Stimulated activated CD4-positive, alpha-beta T cell treated with anti-CD3 and anti-CD28 coated beads, Interleukin-15, amount 100 ng/mL, for 24 hours (primary cell): ENCODE measurements around the gene PRDM16.

Experiments used
- DNase-seq: peaks from one replicate; pipeline ENCODE4 v3.0.0-alpha.2; 2020

Gene PRDM16

DNA sequence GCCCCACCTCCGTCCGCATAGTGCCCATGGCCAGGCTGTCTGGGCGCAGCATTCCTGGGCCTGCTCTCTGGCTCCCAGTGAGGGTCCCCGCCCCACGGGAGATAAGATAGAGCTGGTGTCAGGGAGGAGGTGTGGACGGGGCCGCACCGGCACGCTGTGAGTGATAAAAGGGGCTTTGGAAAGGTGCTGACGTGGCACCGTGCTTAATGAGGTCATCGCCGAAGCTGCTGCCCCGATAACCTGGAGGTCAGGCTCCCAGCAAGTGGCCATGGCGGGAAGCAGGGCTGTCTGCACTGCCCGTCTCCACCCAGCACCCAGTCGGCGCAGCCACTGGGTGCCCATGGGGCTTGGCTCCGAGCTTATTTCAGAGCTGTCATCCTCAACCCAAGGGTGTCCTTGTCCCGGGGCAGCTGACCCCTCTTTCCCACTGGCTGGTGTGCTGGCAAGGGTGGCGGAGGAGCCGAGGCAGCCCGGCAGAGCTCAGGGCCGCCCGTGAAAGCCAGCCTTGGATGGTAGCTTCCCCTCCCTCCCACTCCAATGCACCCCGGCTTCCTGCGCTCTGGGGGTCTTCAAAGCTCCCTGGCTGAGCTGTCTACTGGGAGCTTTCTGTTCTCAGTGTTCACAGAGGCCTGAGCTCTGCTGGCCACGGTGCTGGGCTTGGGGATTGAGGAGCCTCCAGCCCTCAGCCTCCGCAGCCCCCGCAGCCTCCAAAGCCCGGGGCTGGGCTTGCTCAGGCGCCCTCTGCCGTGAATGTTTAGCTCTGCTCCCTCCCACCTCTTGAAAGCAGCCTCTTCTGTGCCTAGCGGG, 280.4 kb downstream of the PRDM16 start:
- no peak for DNase-seq

DNA sequence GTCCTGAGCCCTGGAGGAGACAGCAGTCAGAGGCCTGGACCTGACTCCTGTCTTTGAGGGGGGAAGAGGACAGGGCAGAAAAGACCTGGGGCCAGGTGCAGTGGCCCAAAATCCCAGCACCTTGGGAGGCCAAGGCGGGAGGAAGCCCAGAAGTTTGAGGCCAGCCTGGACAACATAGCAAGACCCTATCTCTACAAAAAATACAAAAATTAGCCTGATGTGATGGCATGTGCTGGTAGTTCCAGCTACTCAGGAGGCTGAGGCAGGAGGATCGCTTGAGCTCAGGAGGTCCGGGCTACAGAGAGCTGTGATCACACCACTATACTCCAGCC, 280.9 kb downstream of the PRDM16 start:
- DNase-seq = no peak

DNA sequence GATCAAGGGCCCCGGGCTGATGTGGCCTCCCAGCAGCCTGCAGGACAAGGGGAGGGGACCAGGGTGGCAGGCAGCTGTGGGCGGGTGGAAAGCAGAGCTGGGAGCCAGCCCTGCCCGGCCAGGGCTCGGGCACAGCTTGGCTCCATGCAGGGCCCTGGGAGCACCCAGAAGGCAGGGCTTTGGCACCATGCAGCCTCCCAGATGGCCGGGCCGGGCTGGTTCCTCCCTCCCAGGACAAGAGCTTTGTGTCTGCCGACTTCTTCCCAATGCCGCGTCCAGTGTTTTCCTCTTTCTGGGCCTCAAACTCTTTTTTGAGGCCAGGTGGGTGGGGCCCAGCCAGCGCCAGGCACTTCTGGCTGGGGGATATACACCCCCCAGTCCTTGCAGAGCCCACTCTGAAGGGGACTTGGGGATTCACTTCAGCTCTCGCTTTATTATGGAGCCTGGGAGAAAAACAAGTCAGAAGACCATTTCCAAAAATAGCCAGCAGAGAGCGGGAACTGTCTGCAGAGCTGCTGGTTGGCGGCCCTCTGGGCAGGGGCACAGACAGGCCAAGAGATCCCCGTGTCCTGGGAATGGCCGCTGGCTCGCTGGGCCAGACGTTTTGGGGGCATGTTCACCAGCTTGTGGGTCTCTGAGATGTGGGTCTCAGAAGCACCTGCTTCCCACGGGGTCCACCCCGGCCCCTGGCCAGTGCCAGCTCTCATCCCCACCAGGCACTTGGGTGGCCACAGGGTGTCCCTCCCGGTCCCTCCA, 281.7 kb downstream of the PRDM16 start:
- no peak for DNase-seq

DNA sequence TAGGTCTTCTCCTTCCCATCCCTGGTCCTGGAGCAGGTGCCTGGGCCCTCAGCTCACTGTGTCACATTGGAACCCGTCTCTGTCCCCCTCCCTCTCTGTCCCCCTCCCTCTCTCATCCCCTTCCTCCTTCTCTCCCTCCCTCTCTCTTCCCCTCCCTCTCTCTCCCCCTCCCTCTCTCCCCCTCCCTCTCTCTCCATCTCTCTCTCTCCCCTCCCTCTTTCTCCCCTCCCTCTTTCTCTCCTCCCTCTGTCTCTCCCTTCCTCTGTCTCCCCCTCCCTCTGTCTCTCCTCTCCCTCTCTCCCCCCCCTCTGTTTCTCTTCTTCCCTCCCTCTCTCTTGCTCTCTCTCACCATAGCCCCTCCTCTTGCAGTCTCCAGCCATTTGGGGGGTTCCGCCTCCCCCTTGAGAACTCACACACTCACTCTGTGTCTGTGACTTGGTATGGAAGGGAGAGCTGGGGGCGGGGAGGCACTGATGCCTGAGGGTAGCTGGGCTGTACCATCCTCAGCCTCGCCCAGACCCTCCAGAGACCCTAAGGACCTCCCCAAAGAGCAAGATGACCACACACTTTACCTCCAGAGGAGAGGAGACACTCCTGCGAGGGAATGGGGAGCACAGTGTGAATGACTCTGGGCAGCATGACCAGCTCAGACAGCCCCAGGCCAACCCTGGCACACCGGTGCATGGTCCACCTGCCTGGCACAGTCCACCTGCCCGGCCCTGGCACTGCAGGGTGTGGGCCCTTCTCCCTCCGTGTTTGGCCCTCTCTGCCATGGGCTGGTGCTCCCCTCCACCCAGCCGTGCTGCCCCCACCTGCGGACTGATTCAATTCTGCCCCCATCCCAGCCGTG, 282.7 kb downstream of the PRDM16 start:
- no peak for DNase-seq

DNA sequence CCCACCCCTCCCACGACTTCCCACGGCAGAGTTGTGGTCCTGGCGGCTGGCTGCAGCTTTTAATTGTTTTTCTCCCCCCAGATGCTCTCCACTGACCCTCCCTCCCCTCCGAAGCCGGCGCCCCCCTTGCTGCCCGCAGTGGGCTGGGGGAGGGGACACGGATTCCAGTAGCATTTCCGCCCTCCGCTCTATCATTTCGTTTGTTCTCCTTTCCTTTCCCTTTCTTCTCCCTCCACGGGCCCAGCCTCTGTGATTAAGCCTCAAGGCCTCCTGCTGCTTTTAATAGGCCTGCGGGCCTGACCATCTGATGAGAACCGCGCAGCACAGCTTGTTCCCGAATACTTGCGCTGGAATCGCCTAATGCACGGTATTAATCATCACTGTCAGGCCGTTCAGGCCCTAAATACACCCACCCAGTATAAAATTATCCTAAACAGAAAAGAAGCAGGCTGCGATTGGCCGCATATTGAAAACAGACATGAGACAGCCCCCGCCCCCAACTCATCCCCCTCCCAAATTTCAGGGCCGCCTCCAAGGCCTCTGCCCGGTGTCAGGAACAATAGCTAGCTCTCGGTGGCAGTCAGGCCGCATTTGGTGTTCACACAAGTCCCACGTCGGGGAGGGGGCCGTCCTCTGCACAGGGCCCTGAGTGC, 283.4 kb downstream of the PRDM16 start:
- no peak for DNase-seq

DNA sequence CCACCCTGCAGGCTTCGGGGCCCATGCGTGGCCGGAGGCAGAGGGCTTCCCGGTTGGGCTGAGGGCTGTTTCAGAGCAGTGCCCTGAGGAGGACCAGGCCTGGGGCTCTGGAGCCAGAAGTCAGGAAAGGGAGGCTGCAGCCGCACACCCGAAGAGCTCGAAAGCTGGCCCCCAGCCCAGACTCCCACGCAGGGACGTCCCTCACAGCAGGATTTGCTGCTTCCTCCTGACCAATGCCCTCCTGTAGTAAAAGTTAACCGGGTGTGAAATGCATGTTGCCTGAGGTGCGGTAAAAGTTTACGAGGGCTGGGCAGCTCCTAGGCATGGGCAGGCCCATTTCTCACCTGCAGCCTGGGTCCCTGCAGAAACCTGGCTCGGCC, 283.9 kb downstream of the PRDM16 start:
- DNase-seq = no peak

DNA sequence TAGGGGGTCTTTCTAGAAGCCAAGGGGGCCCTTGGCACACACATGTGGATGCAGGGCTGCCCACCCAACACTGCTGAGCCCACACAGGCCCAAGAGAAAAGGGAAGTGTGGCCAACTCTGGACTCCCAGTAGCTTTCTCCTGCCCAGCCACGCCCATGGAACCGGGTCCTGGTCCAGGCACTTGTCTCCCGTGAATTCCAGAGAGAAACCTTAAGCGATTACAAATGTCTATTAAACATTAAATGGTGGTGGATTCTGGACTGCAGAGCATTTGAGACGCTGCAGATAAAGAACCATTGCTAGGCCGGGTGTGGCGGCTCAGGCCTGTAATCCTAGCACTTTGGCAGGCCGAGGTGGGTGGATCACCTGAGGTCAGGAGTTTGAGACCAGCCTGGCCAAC, 284.9 kb downstream of the PRDM16 start:
- no peak for DNase-seq

DNA sequence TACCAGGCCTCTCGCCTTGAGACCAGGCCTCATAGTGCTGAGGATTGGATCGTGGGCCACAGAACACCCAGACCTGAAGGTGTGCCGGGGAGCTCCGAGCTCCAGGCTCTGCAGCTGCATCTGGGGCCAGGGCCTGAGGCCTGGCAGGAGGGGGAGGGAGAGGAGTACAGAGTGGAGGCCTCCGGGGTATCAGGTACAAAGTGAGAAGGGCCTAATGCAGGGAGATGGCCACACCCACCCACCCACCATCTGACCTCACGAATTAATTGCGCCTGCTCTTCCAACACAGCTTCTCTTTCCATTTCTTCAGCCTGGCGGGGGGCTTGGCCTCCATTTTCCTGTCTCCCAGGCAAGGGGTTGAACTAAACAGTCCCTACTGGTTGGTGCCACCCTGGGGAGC, 286.1 kb downstream of the PRDM16 start:
- no peak for DNase-seq

DNA sequence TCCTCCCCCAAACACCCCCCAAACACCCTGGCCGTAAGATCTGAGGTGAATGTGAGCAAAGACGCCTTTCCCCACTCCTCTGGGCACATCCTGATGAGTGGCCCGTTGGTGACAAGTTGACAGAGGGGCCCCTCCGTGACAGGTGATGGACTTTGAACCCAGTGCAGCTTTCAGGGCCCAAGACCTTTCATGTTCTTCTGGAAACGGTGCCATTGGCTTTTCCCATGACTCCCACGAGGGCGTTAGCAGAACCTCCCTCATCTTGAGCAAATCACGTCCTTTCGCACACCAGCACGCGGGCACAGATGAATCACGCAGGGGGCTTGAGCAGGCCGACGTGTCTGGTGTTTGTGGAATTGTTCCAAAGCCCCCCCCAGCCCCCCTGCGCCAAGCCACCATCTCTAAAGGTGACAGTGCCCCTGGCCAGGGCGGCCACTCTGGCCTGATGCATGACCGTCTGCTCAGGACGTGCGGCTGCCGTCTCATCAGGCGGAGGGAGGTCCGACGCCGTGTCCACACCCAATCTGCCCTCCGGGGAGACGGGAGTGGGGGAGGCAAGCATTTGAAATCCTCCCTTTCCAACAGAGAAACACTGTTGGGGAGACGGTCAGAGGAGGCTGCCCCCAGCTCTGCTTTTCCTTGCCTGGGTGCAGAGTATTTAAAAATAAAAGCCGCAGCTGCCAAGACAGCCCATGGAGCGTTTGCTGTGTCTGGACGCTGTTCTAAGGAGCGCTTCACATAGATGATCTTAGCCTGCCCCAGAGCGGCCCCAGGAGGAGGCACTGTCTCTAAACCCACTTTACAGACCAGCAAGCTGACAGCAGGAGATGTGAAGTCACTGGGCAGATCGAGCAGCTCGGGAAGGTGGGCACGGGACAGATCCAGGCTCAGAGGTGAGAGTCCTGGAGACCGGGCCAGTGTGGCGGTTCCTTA, 287.2 kb downstream of the PRDM16 start:
- DNase-seq = no peak

DNA sequence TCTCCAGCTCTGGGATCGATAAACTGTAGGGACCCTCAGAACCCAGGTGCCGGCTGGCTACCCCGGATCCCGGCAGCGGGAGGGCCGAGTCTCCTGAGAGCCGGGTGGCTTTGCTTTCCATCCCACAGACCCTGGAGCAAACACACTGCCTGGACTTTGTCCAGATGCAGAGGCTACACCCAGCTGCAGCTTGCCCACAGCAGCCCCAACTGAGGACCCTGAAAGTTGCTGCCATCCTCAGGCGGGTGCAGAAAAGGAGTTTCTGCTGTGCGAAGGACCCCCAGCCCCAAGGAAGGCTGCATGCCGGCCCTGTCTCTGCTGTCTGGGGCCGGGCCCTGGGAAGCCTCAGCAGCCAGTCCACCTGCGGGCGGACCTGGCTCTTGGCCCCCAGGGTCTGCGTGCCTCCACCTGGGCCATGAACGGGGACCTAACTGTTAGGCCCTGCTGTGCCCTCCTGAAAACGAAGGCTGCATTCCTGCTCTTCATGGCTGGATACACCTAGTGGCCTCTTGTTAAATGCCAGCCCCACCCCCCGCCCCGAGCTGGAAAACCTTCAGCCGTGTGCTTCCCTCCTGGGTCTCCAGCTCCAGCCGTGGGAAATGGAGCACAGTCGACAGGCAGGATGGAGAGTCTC, 287.9 kb downstream of the PRDM16 start:
- no peak for DNase-seq

DNA sequence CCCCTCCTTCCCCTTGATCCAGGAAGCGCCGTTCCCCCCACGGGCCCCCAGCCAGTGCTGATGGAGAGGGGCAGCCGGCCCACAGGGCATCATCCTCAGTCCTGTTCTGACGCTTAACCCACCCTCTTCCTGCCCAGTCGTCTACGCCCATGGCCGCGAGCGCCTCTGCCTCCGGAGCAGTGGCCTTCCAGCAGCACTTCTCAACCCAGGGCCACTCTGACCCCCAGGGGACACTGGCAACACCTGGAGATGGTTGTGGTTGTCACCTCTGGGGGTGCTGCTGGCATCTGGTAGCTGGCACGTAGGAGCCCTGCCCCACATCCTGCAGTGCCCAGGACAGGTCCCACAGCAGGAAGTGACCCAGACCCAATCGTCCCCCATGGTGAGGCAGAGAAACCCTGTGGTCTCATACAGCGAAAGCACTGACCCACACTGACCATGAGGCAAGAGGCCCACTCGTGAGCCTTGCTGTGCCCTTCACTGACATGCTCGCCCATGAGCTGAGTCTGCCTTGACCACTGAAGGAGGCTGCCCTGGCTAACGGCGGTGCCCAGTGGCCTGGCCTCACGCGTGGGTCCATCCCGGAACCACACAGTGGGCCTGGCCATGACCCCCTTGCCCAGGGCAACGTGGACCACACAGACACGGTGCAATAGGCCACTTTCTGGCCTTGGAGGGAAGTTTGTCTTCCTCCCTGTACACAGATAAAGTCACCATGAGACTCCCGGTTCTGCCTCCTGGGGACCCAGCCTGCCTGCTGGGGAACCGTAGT, 288.7 kb downstream of the PRDM16 start:
- DNase-seq = no peak

DNA sequence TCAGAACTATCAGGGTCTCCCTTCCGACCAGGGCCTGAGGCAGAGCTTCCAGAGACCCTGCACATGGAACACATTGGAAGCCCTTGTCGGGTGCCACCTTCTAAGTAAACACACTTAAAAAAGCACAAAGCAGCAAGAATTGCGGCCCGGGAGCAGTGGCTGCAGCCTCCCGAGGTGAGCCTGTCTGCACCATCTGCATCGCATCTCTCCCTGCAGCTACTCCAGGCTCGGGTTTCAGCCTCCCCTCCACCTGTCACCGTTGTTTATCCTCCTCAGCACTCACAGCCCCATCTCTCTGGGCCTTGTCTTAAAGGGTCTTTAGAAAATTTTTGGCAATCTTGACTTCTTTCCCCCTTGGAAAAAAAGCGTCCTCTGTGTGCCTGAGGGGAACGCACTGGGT, 290.3 kb downstream of the PRDM16 start:
- DNase-seq = no peak

DNA sequence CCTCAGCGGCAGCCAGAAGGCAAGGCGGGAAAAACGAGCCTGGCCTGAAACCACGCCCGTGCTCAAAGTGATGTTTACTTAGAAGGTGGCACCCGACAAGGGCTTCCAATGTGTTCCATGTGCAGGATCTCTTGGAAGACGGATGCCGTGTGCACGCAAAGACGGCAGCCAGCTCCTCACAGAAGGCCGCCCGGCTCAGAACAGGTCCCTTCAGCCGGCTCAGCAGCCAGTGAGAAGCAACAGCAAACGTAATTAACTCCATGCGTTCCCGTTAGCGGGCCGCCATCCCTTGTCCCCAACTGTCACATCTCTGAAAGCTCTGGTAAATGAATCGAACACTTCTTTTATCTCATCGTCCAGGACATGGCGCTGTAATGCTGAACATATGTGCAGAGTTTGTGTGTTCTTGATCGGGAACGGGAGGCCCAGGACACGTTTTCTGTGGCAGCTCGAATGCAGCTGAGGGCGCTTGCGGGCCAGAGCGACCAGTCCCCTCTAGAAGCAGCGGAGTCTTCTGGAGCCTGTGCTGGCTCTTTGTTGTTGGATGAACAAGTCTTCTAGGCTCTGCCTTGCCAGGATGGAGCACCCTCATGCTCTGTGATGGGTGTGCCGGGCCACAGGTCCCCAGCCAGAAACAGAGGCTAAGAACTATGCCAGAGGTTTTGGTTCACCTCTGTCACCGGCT, 290.9 kb downstream of the PRDM16 start:
- DNase-seq = no peak

DNA sequence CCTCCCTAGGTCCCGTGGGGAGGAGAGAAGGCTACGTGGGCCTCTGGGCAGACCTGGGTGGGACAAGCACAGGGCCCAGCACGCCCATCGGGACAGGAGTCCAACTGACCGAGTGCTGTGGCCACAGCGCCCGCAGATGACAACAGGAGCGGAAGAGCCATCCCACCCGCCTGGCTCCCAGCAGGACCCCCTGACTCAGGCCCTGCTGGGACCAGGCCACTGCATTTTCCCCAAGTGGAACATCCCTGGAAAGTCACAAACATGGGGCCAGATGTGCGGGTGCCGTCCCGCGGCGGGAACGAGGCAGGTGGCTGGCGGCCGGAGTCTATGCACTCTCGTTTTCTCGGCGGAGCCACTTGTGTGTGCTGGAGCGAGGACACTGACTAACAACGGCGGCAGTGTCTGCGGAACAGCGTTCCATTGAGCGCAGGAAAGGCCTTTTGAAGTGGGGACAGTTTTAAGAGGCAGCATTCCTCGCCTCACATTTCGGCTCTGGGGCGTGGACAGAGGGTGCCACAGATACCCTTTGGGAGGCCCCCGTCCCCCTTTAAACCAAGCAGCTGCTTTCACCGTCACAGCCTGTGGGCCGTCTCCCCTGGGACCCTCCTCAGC, 291.7 kb downstream of the PRDM16 start:
- no peak for DNase-seq

DNA sequence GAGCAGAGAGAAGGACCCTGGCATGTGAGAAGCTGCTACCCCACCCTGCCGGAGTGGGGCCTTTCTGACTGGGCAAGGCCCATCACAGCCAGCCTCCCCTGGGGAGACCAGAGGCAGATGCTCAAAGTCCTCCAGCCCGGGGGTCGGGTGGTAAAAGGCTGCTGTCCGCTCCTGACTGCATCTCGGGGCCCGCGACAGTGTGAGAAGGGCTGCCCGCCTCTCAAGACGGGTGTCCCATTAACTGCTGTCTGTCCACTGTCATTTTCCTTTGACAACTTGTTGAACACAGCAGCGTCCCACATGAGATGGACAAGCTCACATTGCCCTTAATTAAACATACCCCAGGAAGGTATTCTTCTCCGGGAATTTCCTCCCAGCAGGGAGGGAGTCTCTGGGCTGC, 294.0 kb downstream of the PRDM16 start:
- DNase-seq = no peak

DNA sequence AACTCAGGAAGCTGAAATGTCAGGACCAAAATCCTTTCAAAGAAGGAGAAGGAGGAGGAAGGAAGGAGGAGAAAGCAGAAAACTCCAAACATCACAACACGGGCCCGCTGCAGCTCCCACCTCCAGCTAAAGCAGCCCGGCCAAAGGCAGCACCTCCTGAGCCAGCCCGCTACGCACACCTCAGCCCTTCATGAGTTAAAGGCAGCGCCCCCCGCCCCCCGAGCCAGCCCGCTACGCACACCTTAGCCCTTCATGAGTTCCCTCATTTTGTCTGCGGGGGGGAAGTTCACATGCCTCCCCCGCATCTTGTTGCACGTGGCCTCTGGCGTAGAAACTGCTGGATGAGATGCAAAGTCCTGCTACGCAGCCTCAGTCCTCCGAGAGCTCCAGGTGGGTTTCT, 294.8 kb downstream of the PRDM16 start:
- no peak for DNase-seq

DNA sequence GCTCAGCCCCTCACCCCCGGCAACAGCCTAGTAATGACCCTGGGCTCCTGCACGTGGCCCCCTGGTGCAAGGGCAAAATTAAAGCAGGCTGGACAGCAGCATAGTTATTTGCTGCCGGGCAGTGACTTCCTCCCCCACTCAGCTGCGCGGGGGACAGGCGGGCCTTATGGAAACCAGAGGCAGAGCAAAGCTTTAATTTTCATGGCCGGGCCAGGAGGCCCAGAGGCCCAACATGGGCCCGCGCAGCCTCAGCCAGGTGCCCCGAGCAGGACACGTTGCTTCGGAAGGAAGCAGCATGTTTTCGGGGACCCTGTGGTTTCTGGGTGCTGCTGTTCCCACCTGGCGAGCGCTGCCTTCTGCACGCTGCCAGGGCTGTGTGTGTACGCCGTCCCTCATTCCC, 295.5 kb downstream of the PRDM16 start:
- no peak for DNase-seq

DNA sequence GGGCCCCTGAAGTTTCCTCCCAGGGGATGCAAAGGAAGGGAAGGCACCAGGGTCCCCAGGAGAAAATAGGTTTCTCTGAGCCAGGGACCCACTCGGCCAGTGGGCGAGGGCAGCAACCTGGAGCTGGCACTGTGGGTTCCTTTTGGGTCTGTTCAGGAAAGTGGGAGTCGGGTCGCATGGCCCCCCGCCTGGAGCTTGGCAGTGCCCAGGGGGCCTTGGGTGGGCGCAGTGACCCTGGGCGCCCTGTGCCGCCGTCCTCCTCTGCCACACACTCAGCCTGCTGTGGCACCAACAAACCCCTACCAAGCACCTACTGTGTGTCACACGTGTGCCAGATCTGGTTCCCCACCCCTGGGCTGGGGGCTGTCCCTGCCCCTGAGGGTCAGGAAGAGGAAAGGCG, 296.0 kb downstream of the PRDM16 start:
- DNase-seq = no peak

DNA sequence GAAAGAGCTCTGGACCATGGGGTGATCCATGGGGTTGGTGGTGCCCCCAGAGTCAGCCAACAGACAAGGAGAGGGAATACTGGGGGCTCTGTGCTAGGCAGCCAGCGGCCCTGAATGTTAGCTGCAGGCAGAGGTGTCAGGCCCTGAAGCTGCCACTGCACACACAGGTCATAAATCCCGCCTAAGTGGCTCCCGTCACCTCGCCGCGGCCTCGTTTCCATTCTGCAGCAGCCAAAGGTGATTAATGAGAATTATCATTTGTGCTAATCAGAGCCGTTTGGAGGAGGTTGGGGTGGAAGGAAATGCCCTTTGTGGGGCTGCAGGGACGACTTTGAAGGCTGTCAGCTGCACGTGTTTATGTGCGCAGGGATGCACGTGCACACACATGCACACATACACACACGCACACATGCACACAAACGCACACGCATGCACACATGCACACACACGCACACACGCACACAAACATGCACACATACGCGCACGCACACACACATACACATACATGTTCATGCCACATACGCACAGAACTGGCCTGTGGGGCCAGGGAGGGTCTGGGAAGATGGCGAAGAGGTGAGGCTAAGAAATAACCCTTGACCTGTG, 296.6 kb downstream of the PRDM16 start:
- DNase-seq = no peak
